ENCODE measurements around the gene CLEC20A.

DNA sequence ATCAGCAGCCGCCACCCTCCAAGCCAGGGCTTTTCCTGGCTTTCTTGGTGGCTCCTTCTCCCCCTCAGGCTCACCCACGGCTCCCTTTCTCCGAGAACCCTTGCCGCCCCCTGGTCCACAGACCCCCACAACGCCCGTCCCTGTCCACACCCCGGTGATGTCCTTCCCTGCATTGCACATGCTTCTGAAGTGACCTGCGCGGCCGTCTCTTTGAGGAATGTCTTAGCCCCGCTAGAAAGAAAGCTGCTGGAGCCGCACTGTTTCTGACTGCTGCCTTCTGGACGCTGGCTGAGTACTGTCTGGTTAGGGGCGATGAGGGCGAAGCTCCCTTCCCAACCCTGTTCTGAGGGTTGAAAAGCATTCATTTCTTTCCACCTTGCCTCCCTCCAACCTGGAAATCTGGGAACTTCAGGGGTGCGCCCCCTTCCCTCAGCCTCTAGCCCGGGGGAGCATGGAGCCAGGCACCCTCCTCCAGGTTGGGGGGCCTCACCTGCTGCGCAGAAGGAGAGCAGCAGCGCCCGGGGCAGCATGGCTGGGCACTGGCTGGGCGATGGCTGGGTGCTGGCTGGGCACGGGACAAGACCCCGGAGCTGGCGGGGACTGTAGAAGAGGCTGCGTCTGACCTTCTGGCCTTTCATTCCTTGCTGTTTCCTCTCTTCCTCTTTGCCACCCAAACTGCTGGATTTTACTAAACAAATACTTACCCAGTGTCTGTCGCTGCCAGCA lies at the start of gene CLEC20A:
- no peak for TF ChIP-seq EGR1 (IDR thresholded peaks at IDR 0.05; ENCODE audit: borderline replicate concordance, low read depth, low read length)
- TF ChIP-seq RBBP5 (IDR thresholded peaks at IDR 0.05; ENCODE audit: borderline replicate concordance, low read depth, low read length) = no peak
- TF ChIP-seq, protein P1, sequence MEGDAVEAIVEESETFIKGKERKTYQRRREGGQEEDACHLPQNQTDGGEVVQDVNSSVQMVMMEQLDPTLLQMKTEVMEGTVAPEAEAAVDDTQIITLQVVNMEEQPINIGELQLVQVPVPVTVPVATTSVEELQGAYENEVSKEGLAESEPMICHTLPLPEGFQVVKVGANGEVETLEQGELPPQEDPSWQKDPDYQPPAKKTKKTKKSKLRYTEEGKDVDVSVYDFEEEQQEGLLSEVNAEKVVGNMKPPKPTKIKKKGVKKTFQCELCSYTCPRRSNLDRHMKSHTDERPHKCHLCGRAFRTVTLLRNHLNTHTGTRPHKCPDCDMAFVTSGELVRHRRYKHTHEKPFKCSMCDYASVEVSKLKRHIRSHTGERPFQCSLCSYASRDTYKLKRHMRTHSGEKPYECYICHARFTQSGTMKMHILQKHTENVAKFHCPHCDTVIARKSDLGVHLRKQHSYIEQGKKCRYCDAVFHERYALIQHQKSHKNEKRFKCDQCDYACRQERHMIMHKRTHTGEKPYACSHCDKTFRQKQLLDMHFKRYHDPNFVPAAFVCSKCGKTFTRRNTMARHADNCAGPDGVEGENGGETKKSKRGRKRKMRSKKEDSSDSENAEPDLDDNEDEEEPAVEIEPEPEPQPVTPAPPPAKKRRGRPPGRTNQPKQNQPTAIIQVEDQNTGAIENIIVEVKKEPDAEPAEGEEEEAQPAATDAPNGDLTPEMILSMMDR (IDR thresholded peaks at IDR 0.05; ENCODE audit: control extremely low read depth in 1 of 3, insufficient read depth in 1 of 3, low read depth in 1 of 3, low read length in 3 of 3) = no peak
- no peak for TF ChIP-seq EZH2 (IDR thresholded peaks at IDR 0.05; ENCODE audit: low read depth, low read length, severe bottlenecking)
- no peak for TF ChIP-seq TAF1 (IDR thresholded peaks at IDR 0.05; ENCODE audit: low read depth, low read length)
- TF ChIP-seq, protein P2, sequence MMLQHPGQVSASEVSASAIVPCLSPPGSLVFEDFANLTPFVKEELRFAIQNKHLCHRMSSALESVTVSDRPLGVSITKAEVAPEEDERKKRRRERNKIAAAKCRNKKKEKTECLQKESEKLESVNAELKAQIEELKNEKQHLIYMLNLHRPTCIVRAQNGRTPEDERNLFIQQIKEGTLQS (IDR thresholded peaks at IDR 0.05; ENCODE audit: insufficient read depth, low read depth, low read length) = no peak
- TF ChIP-seq POLR2A (IDR thresholded peaks at IDR 0.05; ENCODE audit: control extremely low read depth in 1 of 2, low read depth in 2 of 2, low read length in 2 of 2) = no peak
- TF ChIP-seq RXRA (IDR thresholded peaks at IDR 0.05; ENCODE audit: insufficient read depth, low read depth, low read length) = no peak
- no peak for TF ChIP-seq CHD1 (IDR thresholded peaks at IDR 0.05; ENCODE audit: low read depth, low read length)

Data from H1 (cell line).